Nephron (organoid): ENCODE measurements around the gene DEDD2.
A peak's percentile ranks its signal among the peaks of the same experiment; 100 is the strongest.

ENCODE experiments used
- H3K27ac Mint-ChIP-seq, 3 experiments: 2 replicates each; pipeline ENCODE4 v1.8.0; 2020; ENCODE audit warnings: mixed read lengths in 3 of 3, mild to moderate bottlenecking in 2 of 3, moderate library complexity in 1 of 3
- H3K27me3 Mint-ChIP-seq: 2 replicates; pipeline ENCODE4 v1.8.0; 2021; ENCODE audit warnings: low read depth, mild to moderate bottlenecking, moderate library complexity, mixed read lengths
- H3K36me3 Mint-ChIP-seq: 2 replicates; pipeline ENCODE4 v1.8.0; 2020; ENCODE audit warnings: low read depth, mixed read lengths
- H3K4me1 Mint-ChIP-seq: 2 replicates; pipeline ENCODE4 v1.8.0; 2020; ENCODE audit warnings: mixed read lengths
- H3K4me3 Mint-ChIP-seq, 3 experiments: 2 replicates each; pipeline ENCODE4 v1.8.0; 2020; ENCODE audit warnings: mild to moderate bottlenecking in 3 of 3, mixed read lengths in 3 of 3, moderate library complexity in 2 of 3
- H3K9me3 Mint-ChIP-seq: 2 replicates; pipeline ENCODE4 v1.8.0; 2020; ENCODE audit warnings: mixed read lengths
- CTCF ChIP-seq, 3 experiments: fragments of 200-600 bp; sonication (generic); IDR thresholded peaks; one replicate each; pipeline ENCODE4 v1.5.0; 2021; ENCODE audit warnings: antibody characterized with exemption in 3 of 3; ENCODE audit not compliant: unreplicated experiment in 3 of 3

Gene DEDD2

GRCh38 chr19:42212886-42213285 lies 4.6 kb downstream of the DEDD2 start:
- H3K36me3 Mint-ChIP-seq = peaks cover 49% of the 10 kb centered on the region
- peaks cover 14% of the 10 kb centered on the region for H3K4me1 Mint-ChIP-seq
- H3K27ac Mint-ChIP-seq = no peak overlapping the region
- H3K9me3 Mint-ChIP-seq = no peaks in the 10 kb centered on the region
- peak overlapping the region in 1 of 3 experiments; percentile 57 for H3K4me3 Mint-ChIP-seq
- no peaks in the 10 kb centered on the region for H3K27me3 Mint-ChIP-seq
- TF ChIP-seq CTCF (IDR thresholded peaks at IDR 0.05; ENCODE audit: unreplicated experiment in 3 of 3) = no peak

- Mint-ChIP-seq H3K9me3 (no peaks in the 10 kb centered on the region), H3K27ac (no peak overlapping the region), H3K4me3 (no peak overlapping the region), H3K4me1 (no peaks in the 10 kb centered on the region), H3K36me3 (peaks cover 52% of the 10 kb centered on the region), H3K27me3 (no peaks in the 10 kb centered on the region)
- TF ChIP-seq CTCF (IDR thresholded peaks at IDR 0.05; ENCODE audit: unreplicated experiment in 3 of 3) = no peak
Measured at GRCh38 chr19:42208612-42209011, 8.9 kb downstream of the DEDD2 start.

GRCh38 chr19:42207767-42208271 lies 9.7 kb downstream of the DEDD2 start:
- H3K27ac Mint-ChIP-seq = no peak overlapping the region
- no peaks in the 10 kb centered on the region for H3K4me1 Mint-ChIP-seq
- H3K9me3 Mint-ChIP-seq = no peaks in the 10 kb centered on the region
- no peaks in the 10 kb centered on the region for H3K27me3 Mint-ChIP-seq
- no peak overlapping the region for H3K4me3 Mint-ChIP-seq
- H3K36me3 Mint-ChIP-seq = peaks cover 51% of the 10 kb centered on the region
- no peak for TF ChIP-seq CTCF (IDR thresholded peaks at IDR 0.05; ENCODE audit: unreplicated experiment in 3 of 3)

- H3K36me3 Mint-ChIP-seq = peaks cover 55% of the 10 kb centered on the region
- H3K27me3 Mint-ChIP-seq = no peaks in the 10 kb centered on the region
- H3K4me1 Mint-ChIP-seq = no peaks in the 10 kb centered on the region
- no peak overlapping the region for H3K4me3 Mint-ChIP-seq
- TF ChIP-seq CTCF (IDR thresholded peaks at IDR 0.05; ENCODE audit: unreplicated experiment in 3 of 3) = no peak
- H3K9me3 Mint-ChIP-seq = no peaks in the 10 kb centered on the region
- no peak overlapping the region for H3K27ac Mint-ChIP-seq
Measured at GRCh38 chr19:42206871-42207755, 10.4 kb downstream of the DEDD2 start.

GRCh38 chr19:42204664-42205063 lies 12.8 kb downstream of the DEDD2 start:
- no peak overlapping the region for H3K4me3 Mint-ChIP-seq
- no peaks in the 10 kb centered on the region for H3K9me3 Mint-ChIP-seq
- no peaks in the 10 kb centered on the region for H3K27me3 Mint-ChIP-seq
- H3K4me1 Mint-ChIP-seq = no peaks in the 10 kb centered on the region
- H3K27ac Mint-ChIP-seq = no peak overlapping the region
- TF ChIP-seq CTCF (IDR thresholded peaks at IDR 0.05; ENCODE audit: unreplicated experiment in 3 of 3) = no peak
- H3K36me3 Mint-ChIP-seq = peaks cover 69% of the 10 kb centered on the region

- no peak for TF ChIP-seq CTCF (IDR thresholded peaks at IDR 0.05; ENCODE audit: unreplicated experiment in 3 of 3)
- no peaks in the 10 kb centered on the region for H3K4me1 Mint-ChIP-seq
- no peaks in the 10 kb centered on the region for H3K27me3 Mint-ChIP-seq
- H3K9me3 Mint-ChIP-seq = no peaks in the 10 kb centered on the region
- no peak overlapping the region for H3K4me3 Mint-ChIP-seq
- H3K27ac Mint-ChIP-seq = no peak overlapping the region
- H3K36me3 Mint-ChIP-seq = peaks cover 65% of the 10 kb centered on the region
Measured at GRCh38 chr19:42203700-42204099, 13.8 kb downstream of the DEDD2 start.
